ENCODE measurements around the gene RCAN2.
"Not testable (repeated sequence)": the region's sequence is repeated elsewhere in the genome, so short reads cannot be mapped to it uniquely, and the experiment has no call there.

Gene RCAN2

DNA sequence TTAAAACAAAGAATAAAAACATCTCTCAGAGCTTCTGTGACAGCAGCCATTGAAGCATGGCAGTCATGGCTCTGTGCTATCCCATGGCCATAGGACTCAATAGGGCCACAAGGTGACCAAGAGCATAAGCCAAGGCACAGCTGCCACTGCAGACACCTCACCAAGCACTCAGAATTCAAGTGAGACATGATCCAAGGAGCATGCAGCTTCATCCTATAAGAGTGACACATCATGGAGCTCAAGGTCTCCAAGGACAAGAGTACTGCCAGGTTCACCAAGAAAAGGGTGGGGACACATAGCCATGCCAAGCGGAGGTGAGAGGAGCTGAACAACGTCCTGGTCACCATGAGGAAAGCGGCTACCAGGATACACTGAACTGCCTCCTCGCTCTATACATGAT is 53.0 kb downstream of the RCAN2 start:
- DNase-seq, result no peak

DNA sequence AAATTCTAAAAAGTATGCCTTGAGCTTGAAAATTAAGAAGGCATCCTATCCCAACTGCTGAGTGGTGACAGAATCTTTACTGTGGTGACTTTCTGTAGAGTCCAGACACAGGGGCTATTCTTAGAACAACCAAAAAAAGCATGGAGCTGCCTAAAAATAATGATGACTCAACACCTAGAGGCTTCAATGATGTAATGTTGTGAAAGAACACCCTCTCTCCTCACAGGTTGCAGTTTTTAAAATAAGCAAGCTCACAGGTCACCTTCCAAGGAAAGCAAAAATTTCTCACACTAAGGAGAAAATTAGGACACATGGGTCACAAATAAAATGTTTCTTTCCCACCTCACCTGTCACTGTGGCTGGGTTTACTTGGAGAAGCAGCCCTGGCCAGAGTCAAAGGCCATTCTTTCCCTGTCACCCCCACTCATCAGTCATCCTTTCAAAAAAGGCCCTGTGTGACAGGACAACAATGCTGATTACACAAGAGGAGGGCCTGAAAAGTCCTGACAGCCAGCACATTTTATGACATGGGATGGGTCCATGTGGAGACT is 53.5 kb downstream of the RCAN2 start:
- DNase-seq, result no peak

DNA sequence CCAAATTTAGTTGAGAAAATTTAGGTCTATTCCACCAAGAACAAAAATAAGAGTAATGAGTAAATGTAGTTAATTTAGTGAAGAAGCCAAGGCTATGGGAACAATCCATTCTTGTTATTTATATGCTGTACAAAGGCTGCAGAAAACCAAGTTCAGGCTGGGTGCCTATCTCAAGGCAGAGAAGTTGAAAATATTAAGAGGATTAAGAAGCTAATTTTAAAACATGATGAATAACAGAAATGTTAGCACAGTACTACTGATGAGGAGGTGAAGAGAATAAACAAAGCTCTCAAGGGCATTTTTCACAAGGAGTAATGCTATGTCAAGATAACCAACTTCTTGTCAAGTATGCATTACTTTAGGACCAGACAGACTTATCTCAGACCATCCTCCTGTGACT is 68.6 kb downstream of the RCAN2 start:
- no peak for DNase-seq

DNA sequence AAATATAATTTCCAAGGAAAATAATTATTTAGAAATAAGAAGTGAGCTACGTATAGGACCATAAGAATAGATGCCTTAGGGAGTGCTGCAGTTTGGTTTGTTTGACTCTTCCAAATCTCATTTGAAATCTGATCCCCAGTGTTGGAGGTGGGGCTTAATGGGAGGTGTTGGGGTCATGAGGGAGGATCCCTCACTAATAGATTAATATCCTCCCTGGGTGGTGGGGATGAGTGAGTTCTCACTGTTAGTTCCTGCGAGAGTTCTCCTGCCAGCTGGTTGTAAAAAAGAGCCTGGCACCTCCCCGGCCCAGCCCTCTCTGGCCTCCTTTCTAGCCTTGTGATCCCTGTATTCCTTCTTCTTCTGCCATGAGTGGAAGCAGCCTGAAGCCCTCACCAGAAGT is 69.3 kb downstream of the RCAN2 start:
- DNase-seq, result no peak

DNA sequence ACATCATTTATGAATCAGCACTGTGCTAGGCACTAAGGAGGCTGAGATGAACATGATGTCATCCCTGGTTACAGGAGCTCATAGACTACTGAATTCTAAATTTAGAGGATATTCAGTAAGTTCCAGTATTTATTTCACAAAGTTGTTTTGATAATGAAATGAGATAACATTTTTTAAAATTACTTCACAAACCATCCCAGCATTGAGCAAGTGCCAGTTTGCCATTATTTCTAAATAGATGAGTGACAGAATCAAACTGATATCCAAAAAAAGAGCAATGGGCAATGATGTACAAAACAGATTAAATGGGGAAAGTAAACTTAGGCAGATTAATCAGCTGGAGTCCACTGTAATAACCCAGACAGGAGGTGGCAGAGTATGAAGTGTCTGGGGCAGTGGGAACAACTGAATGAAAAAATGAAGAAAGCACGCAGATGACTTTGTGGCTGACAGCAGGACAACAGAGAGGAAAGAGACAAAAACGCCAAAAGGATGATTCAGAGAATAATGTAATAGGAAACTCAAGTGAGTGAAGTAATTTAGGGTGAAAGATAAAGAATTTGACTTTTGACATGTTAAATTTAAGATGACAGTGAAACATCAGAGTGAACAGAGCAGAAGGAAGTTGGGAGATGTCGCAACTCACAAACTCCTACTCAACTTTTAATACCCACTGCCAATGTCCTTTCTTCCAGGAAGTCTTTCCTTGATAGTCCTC is 70.2 kb downstream of the RCAN2 start:
- no peak for DNase-seq

DNA sequence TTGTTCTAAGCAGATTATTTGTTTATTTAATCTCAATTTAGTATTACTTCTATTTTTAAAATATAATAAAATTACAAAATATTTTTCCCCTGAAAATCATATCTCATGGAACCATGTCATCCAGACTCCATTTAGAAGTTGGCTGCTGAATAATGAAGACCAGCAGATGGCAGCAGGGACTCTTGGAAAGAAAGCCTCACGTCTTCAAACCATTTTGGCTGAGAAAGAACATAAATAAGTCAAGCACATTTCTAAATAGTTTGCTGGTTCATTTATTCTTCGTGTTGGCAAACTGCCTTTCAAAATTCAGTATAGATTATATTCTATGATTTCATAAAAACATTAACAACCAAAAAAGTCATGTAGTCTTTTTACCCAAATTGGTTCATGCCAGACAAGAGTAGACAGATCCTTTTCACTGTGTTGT is 71.7 kb downstream of the RCAN2 start:
- no peak for DNase-seq

DNA sequence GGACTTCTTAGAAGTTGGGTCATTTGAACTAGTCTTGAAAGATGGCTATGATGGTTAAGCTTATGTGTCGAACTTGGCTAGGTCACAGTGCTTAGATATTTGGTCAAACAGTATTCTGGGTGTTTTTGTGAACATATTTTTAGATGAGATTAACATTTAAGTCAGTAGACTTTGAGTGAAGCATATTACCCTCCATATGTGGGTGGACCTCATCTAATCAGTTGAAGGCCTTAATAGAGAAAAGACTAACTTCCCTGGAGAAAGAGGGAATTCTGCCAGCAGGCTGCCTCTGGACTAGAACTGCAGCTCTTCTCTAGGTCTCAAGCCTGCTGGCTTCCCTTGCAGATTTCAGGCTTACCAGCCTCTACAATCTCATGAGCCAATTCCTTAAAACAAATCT is 76.9 kb downstream of the RCAN2 start:
- no peak for DNase-seq

DNA sequence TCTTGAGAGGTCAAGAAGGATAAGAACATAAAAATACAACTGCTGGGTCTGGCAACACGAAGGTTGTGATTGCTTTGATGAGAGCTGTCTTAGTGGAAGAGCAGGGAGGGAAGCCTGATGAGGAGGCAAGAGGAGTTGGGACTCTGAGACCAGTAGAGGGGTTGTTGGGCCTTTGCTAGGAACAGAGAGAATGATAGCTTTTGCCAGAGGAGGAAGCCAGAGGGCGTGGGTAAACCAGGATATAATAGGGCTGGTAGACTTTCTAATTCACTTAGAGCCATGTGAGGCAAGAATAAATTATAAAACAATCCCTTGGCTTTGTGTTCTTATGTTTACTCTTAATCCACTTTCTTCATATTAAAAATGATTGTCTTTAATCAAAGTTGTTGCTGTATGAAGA is 78.6 kb downstream of the RCAN2 start:
- no peak for DNase-seq

DNA sequence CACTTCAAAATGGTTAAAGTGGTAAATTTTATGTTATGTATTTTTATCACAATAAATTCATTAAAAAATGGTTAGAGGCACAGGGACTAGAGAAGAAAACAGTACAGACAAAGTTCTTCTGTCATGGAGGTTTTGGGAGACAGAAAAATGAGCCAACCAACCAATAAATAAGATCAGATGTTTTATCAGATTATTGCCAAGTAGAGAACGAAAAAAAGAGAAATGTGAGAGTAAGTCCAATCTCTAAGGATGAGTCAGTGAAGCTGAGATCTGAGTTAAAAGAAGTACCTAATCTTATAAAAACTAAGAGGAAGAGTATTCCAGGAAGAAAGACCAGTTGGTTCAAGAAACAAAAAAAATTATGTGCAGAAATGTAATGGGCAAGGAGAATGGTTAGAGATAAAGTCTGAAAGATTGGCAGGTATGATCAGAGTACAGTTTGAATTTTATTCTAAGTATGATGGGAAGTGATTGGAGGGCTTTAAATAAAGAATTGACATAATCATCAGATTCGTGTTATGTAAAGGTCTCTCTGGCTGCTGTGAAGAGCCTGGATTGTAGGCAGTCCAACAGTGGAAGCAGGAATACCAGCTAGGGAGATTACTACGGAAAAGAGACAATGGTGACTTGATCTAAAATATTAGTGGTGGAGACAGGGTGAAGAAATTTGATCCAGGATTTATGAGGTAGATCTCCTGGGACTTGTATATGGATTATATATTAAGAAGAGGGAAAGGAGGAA is 79.6 kb downstream of the RCAN2 start:
- no peak for DNase-seq

DNA sequence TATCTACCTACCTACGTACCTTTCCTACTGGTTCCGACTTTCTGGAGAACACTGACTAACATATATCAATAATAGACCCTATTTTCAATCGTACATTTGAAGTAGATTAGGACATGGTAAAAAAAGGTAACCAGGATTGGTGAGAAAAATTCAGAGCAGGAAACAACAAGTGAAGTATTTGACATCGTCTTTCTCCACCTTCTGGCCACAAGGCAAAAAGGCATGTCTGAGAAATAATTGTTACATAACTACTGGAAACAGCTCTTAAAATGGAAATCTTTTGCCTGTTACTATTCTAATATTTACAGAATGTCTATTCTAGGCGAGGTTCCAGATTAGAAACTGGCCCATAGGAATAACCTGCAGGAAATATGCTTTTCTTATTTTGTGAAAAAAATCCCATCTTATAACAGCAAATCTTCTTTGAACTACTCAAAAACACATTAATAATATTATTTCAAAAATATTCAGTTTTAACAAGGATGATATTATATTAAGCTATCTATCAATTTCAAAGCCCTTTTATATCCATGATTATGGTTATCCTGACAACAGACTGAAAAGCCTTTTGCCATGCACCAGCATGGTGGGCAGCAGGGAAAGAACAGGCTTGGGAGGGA is 80.8 kb downstream of the RCAN2 start:
- DNase-seq, result no peak

DNA sequence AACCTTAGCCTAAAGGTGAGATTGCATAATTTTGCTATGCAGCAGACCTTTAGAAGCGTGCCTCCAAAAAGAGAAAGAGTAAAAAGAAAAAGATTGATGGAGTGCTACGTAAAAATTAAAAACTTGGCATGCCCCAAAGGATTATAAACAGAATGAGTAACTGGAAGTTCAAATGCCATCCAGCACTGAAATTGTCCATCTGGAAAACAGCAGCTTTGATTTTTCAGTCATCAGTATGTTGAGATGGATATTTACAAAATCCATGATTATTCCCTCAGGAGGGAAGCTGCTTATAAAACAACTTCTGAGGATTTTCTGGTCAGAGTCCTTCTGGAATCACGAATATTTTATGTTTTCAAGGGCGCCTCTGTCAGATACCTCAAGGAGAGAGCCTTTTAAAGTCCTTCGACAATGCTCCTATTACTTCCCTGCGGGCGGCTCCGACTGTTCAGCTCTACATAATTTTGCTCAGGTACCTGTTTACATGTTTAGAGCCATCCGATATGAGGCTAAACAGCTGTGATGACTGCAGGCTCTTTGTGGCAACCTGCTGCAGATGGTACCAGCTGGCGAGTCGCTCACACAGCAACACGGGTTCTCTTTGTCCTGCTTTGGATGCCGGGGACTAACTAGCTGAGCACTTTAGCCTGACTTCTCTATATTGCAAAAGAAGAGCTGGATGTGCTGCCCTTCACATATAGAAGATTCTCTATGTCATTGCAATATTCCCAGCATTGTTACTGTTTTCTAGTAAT is 83.3 kb downstream of the RCAN2 start:
- DNase-seq, result no peak

DNA sequence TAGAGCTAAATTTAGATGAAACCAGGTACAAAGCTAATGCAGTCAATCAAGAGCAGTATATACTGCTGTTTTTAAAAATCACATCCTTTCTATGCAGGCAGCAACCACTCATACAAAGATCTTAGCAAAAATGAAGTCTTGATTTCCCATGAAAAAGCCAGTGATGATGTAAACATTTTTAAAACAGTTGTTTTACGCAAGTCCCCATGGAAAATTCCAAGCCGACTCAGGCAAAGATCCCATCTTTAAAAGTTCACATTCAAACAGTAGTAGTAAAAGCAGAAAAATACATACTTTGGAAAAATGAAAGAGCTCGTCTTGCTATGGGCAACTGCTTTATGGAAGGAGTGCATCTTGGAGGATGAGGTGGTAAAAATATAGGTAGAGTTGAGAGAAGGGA is 84.0 kb downstream of the RCAN2 start:
- no peak for DNase-seq

DNA sequence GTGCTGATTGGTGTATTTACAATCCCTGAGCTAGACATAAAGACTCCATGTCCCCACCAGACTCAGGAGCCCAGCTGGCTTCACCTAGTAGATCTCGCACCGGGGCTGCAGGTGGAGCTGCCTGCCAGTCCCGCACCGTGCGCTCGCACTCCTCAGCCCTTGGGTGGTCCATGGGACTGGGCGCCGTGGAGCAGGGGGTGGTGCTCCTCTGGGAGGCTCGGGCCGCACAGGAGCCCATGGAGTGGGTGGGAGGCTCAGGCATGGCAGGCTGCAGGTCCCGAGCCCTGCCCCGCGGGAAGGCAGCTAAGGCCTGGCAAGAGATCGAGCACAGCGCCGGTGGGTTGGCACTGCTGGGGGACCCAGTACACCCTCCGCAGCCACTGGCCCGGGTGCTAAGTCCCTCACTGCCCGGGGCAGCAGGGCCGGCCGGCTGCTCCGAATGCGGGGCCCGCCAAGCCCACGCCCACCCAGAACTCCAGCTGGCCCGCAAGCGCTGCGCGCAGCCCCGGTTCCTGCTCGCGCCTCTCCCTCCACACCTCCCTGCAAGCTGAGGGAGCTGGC is 85.5 kb downstream of the RCAN2 start:
- DNase-seq, result not testable (repeated sequence)

DNA sequence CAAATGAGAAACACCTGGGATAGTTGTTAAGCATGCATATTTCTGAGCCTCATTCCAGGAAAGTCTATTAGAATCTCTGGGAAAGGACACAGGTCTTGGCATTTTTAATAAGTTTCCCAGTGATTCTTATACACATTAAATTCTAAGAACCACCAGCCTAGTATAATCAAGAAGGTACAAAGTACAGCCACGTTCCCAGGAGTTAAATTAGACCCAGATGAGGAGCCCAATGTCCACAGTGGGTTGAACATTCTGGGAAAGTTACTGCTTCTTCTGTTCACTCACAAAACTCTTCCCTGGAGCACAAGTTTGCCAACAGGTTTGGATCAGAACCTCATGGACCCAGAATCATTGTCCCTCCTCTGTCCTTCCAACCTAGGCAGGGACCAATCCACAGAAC is 90.4 kb downstream of the RCAN2 start:
- no peak for DNase-seq

DNA sequence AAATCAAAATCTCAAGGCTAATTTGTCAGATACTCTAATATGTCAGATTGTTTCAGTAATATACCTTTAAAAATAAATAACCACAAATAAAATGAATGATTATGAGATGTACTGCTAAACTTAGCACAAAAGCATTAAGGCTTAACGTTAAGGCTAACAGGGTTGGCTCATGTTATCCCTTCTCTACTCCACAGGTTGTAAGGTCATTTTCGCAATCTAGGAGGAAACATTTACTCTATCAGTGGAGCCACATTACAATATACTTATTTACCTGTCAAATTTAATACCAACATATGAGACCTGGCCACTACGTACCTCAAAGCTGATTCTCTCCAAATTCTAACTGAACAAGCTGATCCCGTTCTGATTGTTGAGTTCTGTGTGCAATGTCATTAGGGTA is 95.7 kb downstream of the RCAN2 start:
- DNase-seq, result no peak

DNA sequence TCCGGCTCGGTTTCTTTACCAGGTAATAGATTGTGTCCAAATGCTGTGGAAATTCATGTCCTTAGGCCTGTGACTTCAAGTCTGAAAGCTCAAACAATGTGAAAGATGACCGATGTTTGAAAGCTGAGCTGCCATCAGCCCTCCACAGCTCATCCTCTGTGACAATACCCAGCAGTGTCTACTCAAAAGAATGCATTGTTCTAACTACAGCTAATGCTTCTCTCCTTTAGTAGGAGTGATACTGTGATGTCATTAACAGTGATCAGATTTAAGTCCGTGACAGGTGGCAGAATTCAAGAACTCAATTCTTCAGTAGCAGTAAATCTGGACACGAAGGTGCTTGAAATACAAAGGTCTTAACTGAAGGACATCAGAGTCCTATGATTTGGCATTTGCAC is 97.3 kb downstream of the RCAN2 start:
- DNase-seq, result no peak

DNA sequence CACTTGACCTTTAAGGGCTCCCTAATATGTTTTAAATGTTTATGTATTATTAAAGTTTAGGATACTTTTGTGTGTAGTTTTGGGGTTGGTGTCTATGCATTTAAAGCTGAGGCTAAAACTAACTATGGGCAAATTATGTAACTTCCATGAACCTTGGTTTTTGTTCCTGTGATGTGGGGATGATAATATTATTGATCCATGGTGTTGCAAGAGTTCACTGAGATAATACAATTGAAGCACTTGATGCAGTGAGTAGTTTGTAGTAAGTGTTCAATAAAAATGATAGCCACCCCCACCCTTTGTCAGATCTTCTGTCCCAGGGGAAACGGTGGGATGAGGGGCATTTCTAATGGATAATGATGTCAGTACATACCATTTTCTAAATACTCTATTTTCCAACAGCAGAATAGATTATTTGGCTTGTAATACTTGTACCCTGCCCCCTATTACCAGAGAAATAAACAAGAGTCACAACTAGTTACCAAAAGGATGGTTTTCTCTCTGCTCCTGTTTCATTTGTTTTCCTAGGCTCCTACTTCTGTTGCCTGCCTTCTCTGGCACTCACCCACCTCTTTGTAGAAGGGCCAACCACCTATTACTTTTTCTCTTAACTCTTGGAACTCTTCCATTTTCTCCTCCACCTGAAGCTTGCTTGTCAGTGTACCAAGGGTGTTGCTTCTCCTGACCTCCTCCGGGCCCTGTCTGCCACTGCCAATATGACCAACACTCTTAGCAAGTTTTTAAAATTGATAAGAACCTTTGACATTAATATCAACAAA is 97.9 kb downstream of the RCAN2 start:
- DNase-seq, result no peak

DNA sequence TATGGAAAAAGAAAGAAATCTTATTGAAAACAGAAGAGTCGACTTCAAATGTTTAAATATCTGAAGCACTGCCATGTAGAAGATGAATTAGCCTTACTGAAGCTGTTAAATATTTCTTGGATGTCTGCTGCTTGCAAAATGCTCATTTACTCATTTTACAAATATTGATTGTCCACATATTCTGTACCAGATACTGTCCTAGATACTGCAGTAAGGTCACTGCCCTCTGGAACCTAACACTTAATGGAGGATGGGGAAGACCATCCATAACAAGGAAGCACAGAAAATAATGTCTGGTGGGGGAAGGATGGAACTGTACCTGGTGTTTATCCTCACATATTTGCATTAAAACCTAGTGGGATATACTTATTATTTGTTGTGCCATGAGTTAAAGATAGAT is 99.0 kb downstream of the RCAN2 start:
- DNase-seq, result no peak

DNA sequence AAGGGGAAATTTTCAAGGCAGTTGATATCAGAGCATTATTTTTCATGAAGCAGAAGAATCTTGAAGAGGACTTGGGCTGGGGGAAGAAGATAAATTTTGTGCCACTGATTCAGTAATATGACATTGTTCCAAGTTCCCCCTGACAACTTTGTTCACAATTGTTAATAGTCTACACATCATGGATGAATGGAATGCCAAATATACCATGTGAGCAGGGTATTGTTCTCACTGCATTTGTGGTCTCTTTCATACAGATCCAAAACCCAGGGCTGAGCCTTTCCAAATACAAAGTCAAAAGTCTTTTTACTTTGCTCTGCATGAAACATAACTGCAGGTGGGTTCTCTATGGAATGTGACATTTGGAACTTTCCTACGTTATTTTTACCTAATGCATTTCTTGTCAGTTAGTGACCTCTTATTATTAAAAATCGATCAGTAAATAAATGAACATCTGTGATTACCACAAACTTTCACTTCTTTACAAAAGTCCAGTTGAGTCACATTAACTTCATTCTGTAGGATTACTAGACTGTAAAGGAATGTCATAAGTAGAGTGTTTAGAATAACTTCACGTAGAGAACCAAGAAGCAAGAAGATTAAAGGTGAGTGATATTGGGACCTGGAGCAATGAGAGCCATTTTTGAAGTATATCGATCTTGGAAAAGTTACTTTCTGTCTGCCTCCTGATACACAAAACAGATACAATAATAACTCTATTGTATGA is 100.9 kb downstream of the RCAN2 start:
- no peak for DNase-seq

DNA sequence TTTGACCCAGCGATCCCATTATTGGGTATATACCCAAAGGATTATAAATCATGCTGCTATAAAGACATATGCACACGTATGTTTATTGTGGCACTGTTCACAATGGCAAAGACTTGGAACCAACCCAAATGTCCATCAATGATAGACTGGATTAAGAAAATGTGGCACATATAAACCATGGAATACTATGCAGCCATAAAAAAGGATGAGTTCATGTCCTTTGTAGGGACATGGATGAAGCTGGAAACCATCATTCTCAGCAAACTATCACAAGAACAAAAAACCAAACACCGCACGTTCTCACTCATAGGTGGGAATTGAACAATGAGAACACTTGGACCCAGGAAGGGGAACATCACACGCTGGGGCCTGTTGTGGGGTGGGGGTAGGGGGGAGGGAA is 103.5 kb downstream of the RCAN2 start:
- DNase-seq, result not testable (repeated sequence)

DNA sequence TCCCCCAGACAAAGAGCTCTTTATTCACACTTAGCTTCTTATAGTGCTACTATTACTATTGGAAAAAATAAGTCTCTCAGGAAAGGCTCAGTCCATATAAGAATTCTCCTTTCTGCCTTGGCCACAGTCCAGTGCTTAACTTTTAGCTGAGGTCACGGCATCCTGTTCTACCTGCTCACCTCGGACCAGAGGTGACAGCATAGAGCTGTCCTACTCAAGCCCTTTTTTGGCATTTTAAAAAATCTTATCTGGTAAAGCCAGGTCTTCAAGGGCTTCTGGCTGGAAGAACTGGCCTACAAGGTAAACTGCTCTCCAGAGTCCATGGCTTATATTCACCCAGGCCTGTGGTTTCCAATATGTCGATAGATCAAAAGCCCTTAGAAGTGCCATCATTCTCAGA is 109.7 kb downstream of the RCAN2 start:
- no peak for DNase-seq

Data from activated CD8-positive, alpha-beta memory T cell treated with anti-CD3 and anti-CD28 coated beads for 24 hours (primary cell).